ENCODE measurements around the gene YWHAG.

DNA sequence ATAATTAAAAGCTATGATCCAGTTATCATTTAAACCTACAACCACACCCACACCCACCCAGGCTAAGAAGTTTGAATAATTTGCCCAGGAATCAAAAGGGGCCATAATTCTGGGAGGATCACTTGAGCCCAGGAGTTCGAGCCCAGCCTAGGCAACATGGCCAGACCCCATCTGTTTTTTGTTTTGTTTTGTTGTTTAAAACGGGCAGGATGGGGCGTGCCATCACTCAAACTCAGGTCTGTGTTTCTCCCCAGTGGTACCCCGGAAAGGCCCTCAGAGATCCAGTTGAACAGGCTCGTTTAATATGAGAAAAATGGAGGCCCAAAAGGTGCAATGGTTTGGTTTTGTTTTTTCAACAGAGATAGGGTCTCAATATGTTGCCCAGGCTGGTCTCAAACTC, 33.0 kb downstream of the YWHAG start:
- TF ChIP-seq, protein P1, sequence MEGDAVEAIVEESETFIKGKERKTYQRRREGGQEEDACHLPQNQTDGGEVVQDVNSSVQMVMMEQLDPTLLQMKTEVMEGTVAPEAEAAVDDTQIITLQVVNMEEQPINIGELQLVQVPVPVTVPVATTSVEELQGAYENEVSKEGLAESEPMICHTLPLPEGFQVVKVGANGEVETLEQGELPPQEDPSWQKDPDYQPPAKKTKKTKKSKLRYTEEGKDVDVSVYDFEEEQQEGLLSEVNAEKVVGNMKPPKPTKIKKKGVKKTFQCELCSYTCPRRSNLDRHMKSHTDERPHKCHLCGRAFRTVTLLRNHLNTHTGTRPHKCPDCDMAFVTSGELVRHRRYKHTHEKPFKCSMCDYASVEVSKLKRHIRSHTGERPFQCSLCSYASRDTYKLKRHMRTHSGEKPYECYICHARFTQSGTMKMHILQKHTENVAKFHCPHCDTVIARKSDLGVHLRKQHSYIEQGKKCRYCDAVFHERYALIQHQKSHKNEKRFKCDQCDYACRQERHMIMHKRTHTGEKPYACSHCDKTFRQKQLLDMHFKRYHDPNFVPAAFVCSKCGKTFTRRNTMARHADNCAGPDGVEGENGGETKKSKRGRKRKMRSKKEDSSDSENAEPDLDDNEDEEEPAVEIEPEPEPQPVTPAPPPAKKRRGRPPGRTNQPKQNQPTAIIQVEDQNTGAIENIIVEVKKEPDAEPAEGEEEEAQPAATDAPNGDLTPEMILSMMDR (IDR thresholded peaks at IDR 0.05; ENCODE audit: low read depth, low read length, poor library complexity, severe bottlenecking), result no peak
- no peak for TF ChIP-seq EZH2phosphoT487 (IDR thresholded peaks at IDR 0.05; ENCODE audit: borderline replicate concordance, low read length)

Data from DOHH2 (cell line).